Measurements from ENCODE around the gene PPP2R1A.

- TF ChIP-seq CTCF (IDR thresholded peaks at IDR 0.05) (no peak), POLR2A (IDR thresholded peaks at IDR 0.05) (no peak)
These were observed 13.3 kb upstream of the PPP2R1A start for GRCh38 chr19:52176574-52176973.

Data from body of pancreas (tissue), 4 donors.